ENCODE data around the gene FGD5. TPM values are rescaled to one million over a fixed set of nuclear protein-coding genes. Genes with fewer than 3 reads are reported as not detected.

Gene FGD5
- total RNA-seq, 1 donor from 2014 or later, result 3.2 TPM

DNA sequence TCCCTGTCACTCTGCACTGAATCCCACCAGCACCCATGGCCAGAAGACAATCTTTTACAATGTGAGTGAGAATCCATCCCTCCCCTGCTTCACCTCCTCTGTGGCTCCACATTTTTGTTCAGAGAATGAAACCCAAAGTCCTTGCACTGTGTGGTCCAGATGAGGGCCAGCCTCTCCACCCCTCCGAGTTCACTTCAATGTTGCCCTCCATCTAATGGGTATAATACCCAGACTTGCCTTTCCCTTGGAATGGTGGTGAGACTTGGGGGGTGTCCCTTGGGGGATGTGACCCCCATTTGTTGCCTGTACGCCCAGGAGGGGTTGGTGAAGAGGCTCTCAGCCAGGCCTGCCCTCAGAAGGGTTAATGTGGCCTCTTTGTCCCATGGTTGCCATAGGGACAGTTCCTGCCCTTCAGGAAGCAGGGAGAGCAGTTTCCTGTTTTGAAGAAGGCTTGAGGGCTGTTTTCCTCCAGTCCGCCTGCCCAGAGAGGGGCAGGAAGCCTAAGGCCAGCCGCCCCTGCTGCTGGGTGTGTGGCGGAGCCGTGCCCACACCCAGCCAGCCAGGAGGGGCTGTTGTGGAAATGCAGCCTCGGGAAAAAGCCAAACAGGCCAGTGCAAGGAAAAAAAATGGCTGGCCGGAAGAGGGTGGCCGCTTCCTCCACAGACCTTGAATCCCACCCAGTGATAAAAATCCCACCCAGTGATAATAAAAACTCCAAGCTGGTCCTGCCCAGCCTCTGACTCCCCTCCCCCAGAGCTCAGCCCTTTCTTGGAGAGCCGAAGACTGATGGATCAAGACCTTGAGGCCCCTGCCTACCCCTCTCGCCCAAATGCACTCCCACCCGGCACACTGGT lies 14.6 kb upstream of the FGD5 start:
- Mint-ChIP-seq H3K27ac (no peak overlapping the region), H3K4me3 (no peak overlapping the region), H3K27me3 (ENCODE audit: low read depth) (peaks cover 94% of the 10 kb centered on the region), H3K4me1 (no peaks in the 10 kb centered on the region), H3K9me3 (peaks cover 6% of the 10 kb centered on the region), H3K36me3 (no peaks in the 10 kb centered on the region)
- no peak for DNase-seq (ENCODE audit: low spot score in 2 of 2, unreplicated experiment in 2 of 2)
- TF ChIP-seq, protein P1, sequence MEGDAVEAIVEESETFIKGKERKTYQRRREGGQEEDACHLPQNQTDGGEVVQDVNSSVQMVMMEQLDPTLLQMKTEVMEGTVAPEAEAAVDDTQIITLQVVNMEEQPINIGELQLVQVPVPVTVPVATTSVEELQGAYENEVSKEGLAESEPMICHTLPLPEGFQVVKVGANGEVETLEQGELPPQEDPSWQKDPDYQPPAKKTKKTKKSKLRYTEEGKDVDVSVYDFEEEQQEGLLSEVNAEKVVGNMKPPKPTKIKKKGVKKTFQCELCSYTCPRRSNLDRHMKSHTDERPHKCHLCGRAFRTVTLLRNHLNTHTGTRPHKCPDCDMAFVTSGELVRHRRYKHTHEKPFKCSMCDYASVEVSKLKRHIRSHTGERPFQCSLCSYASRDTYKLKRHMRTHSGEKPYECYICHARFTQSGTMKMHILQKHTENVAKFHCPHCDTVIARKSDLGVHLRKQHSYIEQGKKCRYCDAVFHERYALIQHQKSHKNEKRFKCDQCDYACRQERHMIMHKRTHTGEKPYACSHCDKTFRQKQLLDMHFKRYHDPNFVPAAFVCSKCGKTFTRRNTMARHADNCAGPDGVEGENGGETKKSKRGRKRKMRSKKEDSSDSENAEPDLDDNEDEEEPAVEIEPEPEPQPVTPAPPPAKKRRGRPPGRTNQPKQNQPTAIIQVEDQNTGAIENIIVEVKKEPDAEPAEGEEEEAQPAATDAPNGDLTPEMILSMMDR (IDR thresholded peaks at IDR 0.05; ENCODE audit: unreplicated experiment), result no peak

GRCh38 chr3:14804835-14805780 lies 13.7 kb upstream of the FGD5 start:
- DNase-seq (ENCODE audit: low spot score in 2 of 2, unreplicated experiment in 2 of 2), result no peak
- TF ChIP-seq, protein P1 (IDR thresholded peaks at IDR 0.05; ENCODE audit: unreplicated experiment), result no peak
- Mint-ChIP-seq H3K36me3 (no peaks in the 10 kb centered on the region), H3K4me1 (peaks cover 3% of the 10 kb centered on the region), H3K9me3 (no peaks in the 10 kb centered on the region), H3K4me3 (no peak overlapping the region), H3K27ac (no peak overlapping the region), H3K27me3 (ENCODE audit: low read depth) (peaks cover 94% of the 10 kb centered on the region)

GRCh38 chr3:14805961-14806537 lies 12.7 kb upstream of the FGD5 start:
- TF ChIP-seq, protein P1 (IDR thresholded peaks at IDR 0.05; ENCODE audit: unreplicated experiment), result no peak
- no peaks in the 10 kb centered on the region for H3K36me3 Mint-ChIP-seq
- peaks cover 6% of the 10 kb centered on the region for H3K4me1 Mint-ChIP-seq
- no peak overlapping the region for H3K27ac Mint-ChIP-seq
- no peak for DNase-seq (ENCODE audit: low spot score in 2 of 2, unreplicated experiment in 2 of 2)
- peaks cover 93% of the 10 kb centered on the region for H3K27me3 Mint-ChIP-seq (ENCODE audit: low read depth)
- H3K9me3 Mint-ChIP-seq, result no peaks in the 10 kb centered on the region
- H3K4me3 Mint-ChIP-seq, result no peak overlapping the region

DNA sequence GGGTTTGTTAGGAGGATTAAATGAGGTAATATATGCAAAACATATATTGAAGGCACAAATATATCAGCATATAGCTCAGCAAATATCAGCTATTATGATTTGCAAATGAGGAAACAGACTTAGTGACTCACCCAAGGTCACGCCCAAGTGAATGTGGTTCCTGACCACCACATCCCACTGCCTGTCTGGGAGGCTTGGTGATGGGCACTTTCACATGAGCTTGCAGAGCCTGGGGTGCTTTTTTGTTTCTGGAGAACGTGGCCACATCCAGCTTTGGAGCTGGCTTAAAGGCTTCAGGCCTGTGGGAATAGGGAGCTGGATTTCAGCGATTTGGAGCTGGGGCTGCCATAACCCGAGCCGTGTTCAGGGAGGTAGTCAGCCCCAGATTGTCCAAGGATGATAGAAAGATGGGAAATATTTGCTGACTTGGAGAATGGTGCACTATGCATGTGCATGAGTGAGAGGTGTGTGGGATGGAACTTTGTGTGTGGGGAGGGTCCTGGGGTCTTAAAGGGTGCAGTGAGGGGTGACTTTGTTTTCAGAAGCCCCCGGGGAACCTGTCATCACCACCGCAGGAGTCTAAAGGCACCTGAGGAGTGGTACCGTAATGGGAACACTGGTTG lies 12.0 kb upstream of the FGD5 start:
- Mint-ChIP-seq H3K4me1 (peaks cover 11% of the 10 kb centered on the region), H3K36me3 (no peaks in the 10 kb centered on the region), H3K27me3 (ENCODE audit: low read depth) (peaks cover 95% of the 10 kb centered on the region), H3K9me3 (no peaks in the 10 kb centered on the region), H3K4me3 (no peak overlapping the region), H3K27ac (no peak overlapping the region)
- no peak for DNase-seq (ENCODE audit: low spot score in 2 of 2, unreplicated experiment in 2 of 2)
- TF ChIP-seq, protein P1 (IDR thresholded peaks at IDR 0.05; ENCODE audit: unreplicated experiment), result no peak

DNA sequence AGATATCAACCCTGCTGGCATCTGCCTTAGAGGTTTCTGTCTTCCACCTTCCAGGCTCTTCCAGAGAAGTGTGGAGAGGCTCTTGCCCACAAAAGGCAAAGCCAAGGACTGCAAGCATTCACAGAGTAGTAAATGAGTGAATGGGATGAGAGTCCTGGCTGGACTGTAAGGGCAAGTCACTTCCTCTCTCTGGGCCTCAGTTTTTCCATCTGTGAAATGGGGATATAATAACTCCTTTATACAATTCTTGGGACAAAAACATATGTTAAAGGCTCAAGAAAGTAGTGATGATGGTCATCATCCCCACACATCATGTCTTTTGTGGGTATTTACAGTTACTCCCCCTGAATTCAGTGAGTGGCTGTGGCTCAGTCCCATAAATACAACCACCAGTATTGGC lies 10.7 kb upstream of the FGD5 start:
- Mint-ChIP-seq H3K4me3 (no peak overlapping the region), H3K27ac (no peak overlapping the region), H3K9me3 (no peaks in the 10 kb centered on the region), H3K36me3 (no peaks in the 10 kb centered on the region), H3K27me3 (ENCODE audit: low read depth) (peaks cover 95% of the 10 kb centered on the region), H3K4me1 (peaks cover 11% of the 10 kb centered on the region)
- TF ChIP-seq, protein P1 (IDR thresholded peaks at IDR 0.05; ENCODE audit: unreplicated experiment), result no peak
- no peak for DNase-seq (ENCODE audit: low spot score in 2 of 2, unreplicated experiment in 2 of 2)
